Measurements from ENCODE around the gene ZNF778.
"Not testable (repeated sequence)": the region's sequence is repeated elsewhere in the genome, so short reads cannot be mapped to it uniquely, and the experiment has no call there.

The ZNF778 gene

DNA sequence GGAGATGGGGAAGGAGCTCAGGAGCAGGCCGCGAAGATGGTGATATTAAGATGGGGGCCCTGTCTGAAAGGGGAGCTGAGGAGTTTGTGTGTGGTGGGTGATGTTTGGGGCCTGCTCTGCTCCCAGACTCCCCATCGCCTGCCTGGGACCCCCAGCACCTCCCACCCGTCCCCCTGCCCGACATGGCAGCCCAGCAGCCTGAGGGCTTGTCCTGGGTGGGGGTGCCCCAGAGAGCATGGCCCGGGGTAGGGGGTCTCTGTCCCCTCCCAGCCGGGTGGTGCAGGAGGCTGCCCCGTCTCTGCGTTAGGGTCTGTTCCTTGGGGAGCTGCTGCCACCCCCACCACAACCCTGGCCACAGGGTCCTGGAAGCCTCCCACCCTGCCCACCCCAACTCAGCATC is 40.8 kb upstream of the ZNF778 start:
- Mint-ChIP-seq H3K27ac (no peak overlapping the region), H3K4me1 (peaks cover 4% of the 10 kb centered on the region), H3K27me3 (no peaks in the 10 kb centered on the region), H3K36me3 (no peaks in the 10 kb centered on the region), H3K9me3 (no peaks in the 10 kb centered on the region), H3K4me3 (no peak overlapping the region)

- no peaks in the 10 kb centered on the region for H3K36me3 Mint-ChIP-seq
- no peak overlapping the region for H3K4me3 Mint-ChIP-seq
- no peaks in the 10 kb centered on the region for H3K27me3 Mint-ChIP-seq
- no peaks in the 10 kb centered on the region for H3K9me3 Mint-ChIP-seq
- H3K4me1 Mint-ChIP-seq: peaks cover 5% of the 10 kb centered on the region
- no peak overlapping the region for H3K27ac Mint-ChIP-seq
These were observed 40.0 kb upstream of the ZNF778 start for GRCh38 chr16:89177501-89177900.

DNA sequence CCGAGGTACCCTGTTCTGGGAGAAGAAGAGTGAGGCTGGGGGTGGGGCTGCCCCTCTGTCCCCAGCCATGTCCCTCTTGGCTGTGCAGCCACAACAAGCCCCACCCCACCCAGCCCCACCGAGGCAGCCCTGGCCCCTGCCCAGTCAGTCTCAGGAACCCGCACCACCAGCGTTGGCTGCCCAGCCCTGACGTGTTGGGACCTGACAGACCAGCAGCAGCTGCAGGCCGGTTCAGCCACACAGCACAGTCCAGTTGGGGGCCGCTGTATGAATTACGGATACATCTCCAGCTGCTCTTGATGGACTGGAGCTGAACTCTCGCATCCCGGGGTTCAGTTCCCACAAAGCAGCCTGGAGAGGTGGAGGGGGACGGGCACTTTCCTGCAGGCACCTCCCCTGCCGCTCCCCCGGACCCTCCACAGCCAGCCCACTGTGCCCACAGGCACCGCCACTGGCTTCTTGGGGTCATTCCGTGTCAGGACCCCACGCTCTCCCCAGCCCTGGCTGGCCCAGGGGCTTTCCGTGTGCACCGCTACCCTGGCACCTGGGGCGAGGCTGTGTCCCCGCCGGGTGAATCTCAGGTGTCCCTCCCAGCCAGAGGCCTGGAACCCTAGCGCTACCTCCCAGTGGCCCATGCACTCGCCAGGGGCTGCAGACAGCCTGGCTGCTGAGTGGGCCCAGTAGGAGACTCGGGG is 38.9 kb upstream of the ZNF778 start:
- Mint-ChIP-seq H3K4me1 (peaks cover 8% of the 10 kb centered on the region), H3K27ac (no peak overlapping the region), H3K4me3 (no peak overlapping the region), H3K36me3 (no peaks in the 10 kb centered on the region), H3K9me3 (no peaks in the 10 kb centered on the region), H3K27me3 (no peaks in the 10 kb centered on the region)

- H3K9me3 Mint-ChIP-seq: no peaks in the 10 kb centered on the region
- no peak overlapping the region for H3K4me3 Mint-ChIP-seq
- no peaks in the 10 kb centered on the region for H3K27me3 Mint-ChIP-seq
- H3K4me1 Mint-ChIP-seq: peaks cover 8% of the 10 kb centered on the region
- H3K27ac Mint-ChIP-seq: no peak overlapping the region
- no peaks in the 10 kb centered on the region for H3K36me3 Mint-ChIP-seq
These were observed 38.4 kb upstream of the ZNF778 start for GRCh38 chr16:89179148-89179484.

DNA sequence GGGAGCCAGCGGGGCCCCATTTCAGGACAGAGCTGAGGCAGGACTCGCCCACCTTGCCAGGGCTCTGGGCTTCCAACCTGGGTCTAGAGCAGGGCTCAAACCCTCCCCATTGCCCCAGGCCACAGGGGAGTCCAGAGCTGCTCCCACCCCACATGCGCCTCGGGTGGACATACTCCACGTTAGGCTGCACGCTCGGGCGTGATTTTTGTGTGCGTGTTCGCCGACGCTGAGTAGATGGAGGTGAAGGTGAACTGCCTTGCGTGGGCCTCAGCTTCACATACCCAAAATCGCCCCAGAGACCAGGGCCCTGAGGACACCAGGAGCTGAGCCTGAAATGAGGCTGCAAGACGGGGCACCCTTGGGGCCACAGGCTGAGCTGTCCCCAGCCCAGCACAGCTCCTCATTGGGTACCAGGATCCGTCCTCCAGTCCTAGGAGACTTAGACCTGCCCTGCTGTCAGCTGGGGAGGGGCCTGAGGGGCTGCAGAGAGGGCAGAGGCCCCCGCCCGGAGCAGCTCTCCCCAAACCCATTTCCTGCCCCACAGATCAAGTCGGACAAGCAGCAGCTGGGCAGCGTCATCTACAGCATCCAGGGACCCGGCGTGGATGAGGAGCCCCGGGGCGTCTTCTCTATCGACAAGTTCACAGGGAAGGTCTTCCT is 37.7 kb upstream of the ZNF778 start:
- H3K27me3 Mint-ChIP-seq: no peaks in the 10 kb centered on the region
- peaks cover 8% of the 10 kb centered on the region for H3K4me1 Mint-ChIP-seq
- H3K36me3 Mint-ChIP-seq: no peaks in the 10 kb centered on the region
- no peak overlapping the region for H3K4me3 Mint-ChIP-seq
- no peak overlapping the region for H3K27ac Mint-ChIP-seq
- H3K9me3 Mint-ChIP-seq: no peaks in the 10 kb centered on the region

GRCh38 chr16:89183463-89183862 is 34.0 kb upstream of the ZNF778 start:
- no peaks in the 10 kb centered on the region for H3K27me3 Mint-ChIP-seq
- no peak overlapping the region for H3K4me3 Mint-ChIP-seq
- no peak overlapping the region for H3K27ac Mint-ChIP-seq
- H3K4me1 Mint-ChIP-seq: peaks cover 8% of the 10 kb centered on the region
- no peaks in the 10 kb centered on the region for H3K9me3 Mint-ChIP-seq
- H3K36me3 Mint-ChIP-seq: no peaks in the 10 kb centered on the region

- H3K27ac Mint-ChIP-seq: no peak overlapping the region
- no peak overlapping the region for H3K4me3 Mint-ChIP-seq
- no peaks in the 10 kb centered on the region for H3K9me3 Mint-ChIP-seq
- peaks cover 8% of the 10 kb centered on the region for H3K4me1 Mint-ChIP-seq
- no peaks in the 10 kb centered on the region for H3K27me3 Mint-ChIP-seq
- H3K36me3 Mint-ChIP-seq: no peaks in the 10 kb centered on the region
These were observed 33.4 kb upstream of the ZNF778 start for GRCh38 chr16:89183975-89184676.

DNA sequence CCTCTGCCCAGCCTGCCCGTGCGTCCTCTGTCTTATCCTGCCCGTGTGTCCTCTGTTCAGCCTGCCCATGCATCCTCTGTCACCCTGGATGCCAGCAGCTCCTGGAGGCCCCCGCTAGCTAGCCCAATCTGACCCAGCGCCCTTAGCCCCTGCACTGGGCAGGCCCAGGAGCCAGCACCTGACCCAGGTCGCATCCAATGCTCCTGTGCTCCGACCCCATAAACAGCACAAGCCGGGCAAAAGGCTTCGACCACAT is 32.9 kb upstream of the ZNF778 start:
- Mint-ChIP-seq H3K4me1 (peaks cover 8% of the 10 kb centered on the region), H3K36me3 (no peaks in the 10 kb centered on the region), H3K27me3 (no peaks in the 10 kb centered on the region), H3K4me3 (no peak overlapping the region), H3K27ac (no peak overlapping the region), H3K9me3 (no peaks in the 10 kb centered on the region)

DNA sequence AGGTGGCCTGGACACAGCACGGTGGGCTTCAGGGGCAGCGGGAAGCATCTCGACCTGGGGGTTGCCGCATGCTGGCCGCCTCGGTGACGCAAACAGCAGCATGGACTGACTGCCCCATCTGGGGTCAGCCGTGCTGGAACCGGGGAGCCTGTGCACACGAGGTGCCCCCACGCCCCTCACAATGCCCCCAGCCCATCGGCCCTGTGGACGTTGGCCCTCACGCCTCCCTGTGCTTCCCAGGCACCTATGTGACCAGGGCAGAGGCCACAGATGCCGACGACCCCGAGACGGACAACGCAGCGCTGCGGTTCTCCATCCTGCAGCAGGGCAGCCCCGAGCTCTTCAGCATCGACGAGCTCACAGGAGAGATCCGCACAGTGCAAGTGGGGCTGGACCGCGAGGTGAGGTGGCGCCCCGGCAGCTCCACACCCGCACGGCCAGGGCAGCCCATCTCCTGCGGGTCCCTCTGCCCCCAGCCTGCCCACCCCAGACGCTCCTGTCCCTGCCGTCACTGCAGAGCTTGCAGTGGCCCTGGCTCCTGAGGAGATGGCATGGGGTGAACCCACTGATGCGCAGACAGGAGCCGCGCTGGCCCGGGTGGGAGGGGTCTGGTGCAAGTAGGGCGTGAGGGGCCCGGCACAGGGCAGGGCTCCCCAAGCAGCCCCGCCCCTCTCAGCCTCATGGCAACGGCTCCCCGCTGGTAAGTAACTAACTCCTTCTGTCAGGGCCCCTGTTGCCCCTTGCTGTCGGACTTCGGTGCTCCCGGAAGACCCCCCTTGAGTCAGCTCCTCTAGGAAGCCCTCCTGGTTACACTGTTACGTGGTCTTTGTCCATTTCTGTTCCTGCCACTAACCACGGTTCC is 32.3 kb upstream of the ZNF778 start:
- Mint-ChIP-seq H3K9me3 (no peaks in the 10 kb centered on the region), H3K4me1 (peaks cover 8% of the 10 kb centered on the region), H3K27ac (no peak overlapping the region), H3K36me3 (no peaks in the 10 kb centered on the region), H3K27me3 (no peaks in the 10 kb centered on the region), H3K4me3 (no peak overlapping the region)

- not testable (repeated sequence) for H3K9me3 Mint-ChIP-seq, H3K4me3 Mint-ChIP-seq, H3K27me3 Mint-ChIP-seq, H3K36me3 Mint-ChIP-seq, H3K27ac Mint-ChIP-seq
- H3K4me1 Mint-ChIP-seq: peaks cover 10% of the 10 kb centered on the region
These were observed 31.5 kb upstream of the ZNF778 start for GRCh38 chr16:89185887-89186592.

- not testable (repeated sequence) for H3K4me3 Mint-ChIP-seq, H3K4me1 Mint-ChIP-seq, H3K9me3 Mint-ChIP-seq, H3K27me3 Mint-ChIP-seq, H3K36me3 Mint-ChIP-seq, H3K27ac Mint-ChIP-seq
These were observed 30.9 kb upstream of the ZNF778 start for GRCh38 chr16:89186593-89187031.

GRCh38 chr16:89187032-89187769 is 30.3 kb upstream of the ZNF778 start:
- no peaks in the 10 kb centered on the region for H3K36me3 Mint-ChIP-seq
- no peak overlapping the region for H3K4me3 Mint-ChIP-seq
- H3K4me1 Mint-ChIP-seq: peaks cover 8% of the 10 kb centered on the region
- H3K27ac Mint-ChIP-seq: peak overlapping the region; percentile 73
- no peaks in the 10 kb centered on the region for H3K27me3 Mint-ChIP-seq
- H3K9me3 Mint-ChIP-seq: no peaks in the 10 kb centered on the region

GRCh38 chr16:89187770-89188392 is 29.6 kb upstream of the ZNF778 start:
- H3K36me3 Mint-ChIP-seq: no peaks in the 10 kb centered on the region
- H3K4me1 Mint-ChIP-seq: peaks cover 4% of the 10 kb centered on the region
- H3K27me3 Mint-ChIP-seq: no peaks in the 10 kb centered on the region
- H3K4me3 Mint-ChIP-seq: no peak overlapping the region
- H3K9me3 Mint-ChIP-seq: no peaks in the 10 kb centered on the region
- H3K27ac Mint-ChIP-seq: peak overlapping the region; percentile 73

DNA sequence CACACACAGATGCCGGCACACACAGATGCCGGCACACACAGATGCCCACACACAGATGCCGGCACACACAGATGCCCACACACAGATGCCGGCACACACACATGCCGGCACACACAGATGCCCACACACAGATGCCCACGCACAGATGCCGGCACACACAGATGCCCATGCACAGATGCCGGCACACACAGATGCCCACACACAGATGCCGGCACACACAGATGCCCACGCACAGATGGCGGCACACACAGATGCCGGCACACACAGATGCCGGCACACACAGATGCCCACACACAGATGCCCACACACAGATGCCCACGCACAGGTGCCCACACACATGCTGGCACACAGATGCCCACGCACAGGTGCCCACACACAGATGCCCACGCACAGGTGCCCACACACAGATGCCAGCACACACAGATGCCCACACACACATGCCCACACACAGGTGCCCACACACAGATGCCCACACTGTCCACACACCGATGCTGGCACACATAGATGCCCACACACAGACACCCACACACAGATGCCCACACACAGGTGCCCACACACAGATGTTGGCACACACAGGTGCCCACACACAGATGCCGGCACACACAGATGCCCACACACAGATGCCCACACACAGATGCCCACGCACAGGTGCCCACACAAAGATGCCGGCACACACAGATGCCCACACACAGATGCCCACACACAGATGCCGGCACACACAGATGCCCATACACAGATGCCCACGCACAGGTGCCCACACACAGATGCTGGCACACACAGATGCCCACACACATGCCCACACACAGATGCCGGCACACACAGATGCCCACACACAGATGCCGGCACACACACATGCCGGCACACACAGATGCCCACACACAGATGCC is 28.8 kb upstream of the ZNF778 start:
- H3K4me1 Mint-ChIP-seq, H3K9me3 Mint-ChIP-seq, H3K27ac Mint-ChIP-seq, H3K27me3 Mint-ChIP-seq, H3K4me3 Mint-ChIP-seq, H3K36me3 Mint-ChIP-seq: not testable (repeated sequence)
